MG63 (cell line): Measurements from ENCODE around the gene YAP1. TPM values are rescaled to one million over a fixed set of nuclear protein-coding genes. Genes with fewer than 3 reads are reported as not detected.
A peak's percentile ranks its signal among the peaks of the same experiment; 100 is the strongest.
"Not testable (repeated sequence)": the region's sequence is repeated elsewhere in the genome, so short reads cannot be mapped to it uniquely, and the experiment has no call there.

Experiments
- DNase-seq: peaks from one replicate; pipeline ENCODE4 v3.0.0-alpha.2; 2020
- H3K27me3 ChIP-seq: fragments of 250-450 bp; sonication (Bioruptor Pico); 2 replicates; pipeline ENCODE4 v1.5.1; 2020; ENCODE audit warnings: mild to moderate bottlenecking, moderate library complexity
- H3K36me3 ChIP-seq: fragments of 250-450 bp; sonication (Bioruptor Pico); 2 replicates; pipeline ENCODE4 v1.5.1; 2020; ENCODE audit warnings: mild to moderate bottlenecking, moderate library complexity
- H3K4me3 ChIP-seq: fragments of 250-450 bp; sonication (Bioruptor Pico); 2 replicates; pipeline ENCODE4 v1.5.1; 2020; ENCODE audit warnings: mild to moderate bottlenecking, moderate library complexity
- H3K9me3 ChIP-seq: fragments of 250-450 bp; sonication (Bioruptor Pico); 2 replicates; pipeline ENCODE4 v1.5.1; 2020; ENCODE audit warnings: mild to moderate bottlenecking, moderate library complexity
- total RNA-seq: library from RNA; depleted of rRNA; stranded (reverse); fragments of >200 nt; shearing (Covaris generic); gene quantifications from 2 replicates; pipeline ENCODE4 v1.2.3, GENCODE V29; 2014; ENCODE audit warnings: low replicate concordance

Gene YAP1
- total RNA-seq, 1 experiment from 2014 or later: 28.6 TPM

GRCh38 chr11:102177126-102177525 lies 66.9 kb downstream of the YAP1 start:
- no peak for DNase-seq
- H3K27me3 ChIP-seq: no peaks in the 10 kb centered on the region
- H3K36me3 ChIP-seq: peaks cover 39% of the 10 kb centered on the region
- H3K4me3 ChIP-seq: no peak overlapping the region
- H3K9me3 ChIP-seq: no peaks in the 10 kb centered on the region

GRCh38 chr11:102177974-102178631 lies 67.9 kb downstream of the YAP1 start:
- Histone ChIP-seq H3K9me3 (no peaks in the 10 kb centered on the region), H3K36me3 (peaks cover 41% of the 10 kb centered on the region), H3K4me3 (no peak overlapping the region), H3K27me3 (no peaks in the 10 kb centered on the region)
- no peak for DNase-seq

- peaks cover 45% of the 10 kb centered on the region for H3K36me3 ChIP-seq
- H3K27me3 ChIP-seq: no peaks in the 10 kb centered on the region
- H3K9me3 ChIP-seq: no peaks in the 10 kb centered on the region
- DNase-seq: no peak
- no peak overlapping the region for H3K4me3 ChIP-seq
Measured at GRCh38 chr11:102179371-102179770, 69.1 kb downstream of the YAP1 start.

- no peaks in the 10 kb centered on the region for H3K9me3 ChIP-seq
- H3K27me3 ChIP-seq: no peaks in the 10 kb centered on the region
- H3K36me3 ChIP-seq: peaks cover 24% of the 10 kb centered on the region
- H3K4me3 ChIP-seq: no peak overlapping the region
- DNase-seq: no peak
Measured at GRCh38 chr11:102184269-102184987, 74.2 kb downstream of the YAP1 start.

- Histone ChIP-seq H3K36me3 (peaks cover 14% of the 10 kb centered on the region), H3K4me3 (no peak overlapping the region), H3K27me3 (no peaks in the 10 kb centered on the region), H3K9me3 (no peaks in the 10 kb centered on the region)
- no peak for DNase-seq
Measured at GRCh38 chr11:102186551-102187191, 76.4 kb downstream of the YAP1 start.

GRCh38 chr11:102187416-102188151 lies 77.3 kb downstream of the YAP1 start:
- H3K36me3 ChIP-seq: peaks cover 14% of the 10 kb centered on the region
- no peaks in the 10 kb centered on the region for H3K9me3 ChIP-seq
- no peak for DNase-seq
- H3K27me3 ChIP-seq: no peaks in the 10 kb centered on the region
- H3K4me3 ChIP-seq: no peak overlapping the region

- Histone ChIP-seq H3K9me3 (no peaks in the 10 kb centered on the region), H3K36me3 (peaks cover 14% of the 10 kb centered on the region), H3K4me3 (no peak overlapping the region), H3K27me3 (no peaks in the 10 kb centered on the region)
- no peak for DNase-seq
Measured at GRCh38 chr11:102188488-102188887, 78.2 kb downstream of the YAP1 start.

GRCh38 chr11:102191832-102192231 lies 81.6 kb downstream of the YAP1 start:
- DNase-seq: no peak
- no peak overlapping the region for H3K4me3 ChIP-seq
- H3K36me3 ChIP-seq: peaks cover 27% of the 10 kb centered on the region
- H3K27me3 ChIP-seq: no peaks in the 10 kb centered on the region
- peaks cover 9% of the 10 kb centered on the region for H3K9me3 ChIP-seq

GRCh38 chr11:102192349-102193066 lies 82.3 kb downstream of the YAP1 start:
- no peak for DNase-seq
- H3K4me3 ChIP-seq: no peak overlapping the region
- H3K36me3 ChIP-seq: peaks cover 27% of the 10 kb centered on the region

GRCh38 chr11:102194257-102194656 lies 84.0 kb downstream of the YAP1 start:
- H3K9me3 ChIP-seq: peaks cover 9% of the 10 kb centered on the region
- H3K36me3 ChIP-seq: peaks cover 24% of the 10 kb centered on the region
- H3K27me3 ChIP-seq: no peaks in the 10 kb centered on the region
- DNase-seq: peak; percentile 15
- H3K4me3 ChIP-seq: no peak overlapping the region

More at GRCh38 chr11:102192349-102193066, 82.3 kb downstream of the YAP1 start:
- Histone ChIP-seq H3K27me3 (no peaks in the 10 kb centered on the region), H3K9me3 (peaks cover 9% of the 10 kb centered on the region)

- no peaks in the 10 kb centered on the region for H3K27me3 ChIP-seq
- H3K9me3 ChIP-seq: peaks cover 9% of the 10 kb centered on the region
- DNase-seq: no peak
- no peak overlapping the region for H3K4me3 ChIP-seq
- H3K36me3 ChIP-seq: peaks cover 22% of the 10 kb centered on the region
Measured at GRCh38 chr11:102194990-102195389, 84.7 kb downstream of the YAP1 start.

GRCh38 chr11:102196351-102196750 lies 86.1 kb downstream of the YAP1 start:
- Histone ChIP-seq H3K4me3 (no peak overlapping the region), H3K36me3 (peaks cover 26% of the 10 kb centered on the region), H3K27me3 (no peaks in the 10 kb centered on the region), H3K9me3 (peaks cover 9% of the 10 kb centered on the region)
- no peak for DNase-seq

GRCh38 chr11:102196816-102197215 lies 86.6 kb downstream of the YAP1 start:
- H3K36me3 ChIP-seq: peaks cover 31% of the 10 kb centered on the region
- DNase-seq: no peak
- no peaks in the 10 kb centered on the region for H3K27me3 ChIP-seq
- H3K4me3 ChIP-seq: no peak overlapping the region
- peaks cover 9% of the 10 kb centered on the region for H3K9me3 ChIP-seq

GRCh38 chr11:102197670-102198139 lies 87.5 kb downstream of the YAP1 start:
- H3K4me3 ChIP-seq: no peak overlapping the region
- no peak for DNase-seq
- H3K36me3 ChIP-seq: peaks cover 32% of the 10 kb centered on the region
- no peaks in the 10 kb centered on the region for H3K27me3 ChIP-seq
- peaks cover 9% of the 10 kb centered on the region for H3K9me3 ChIP-seq

- Histone ChIP-seq H3K36me3 (peaks cover 28% of the 10 kb centered on the region), H3K27me3 (no peaks in the 10 kb centered on the region)
Measured at GRCh38 chr11:102199673-102200072, 89.4 kb downstream of the YAP1 start.

GRCh38 chr11:102200325-102200724 lies 90.1 kb downstream of the YAP1 start:
- not testable (repeated sequence) for H3K4me3 ChIP-seq, H3K9me3 ChIP-seq, H3K27me3 ChIP-seq, DNase-seq
- H3K36me3 ChIP-seq: peaks cover 25% of the 10 kb centered on the region

More at GRCh38 chr11:102199673-102200072, 89.4 kb downstream of the YAP1 start:
- H3K4me3 ChIP-seq: no peak overlapping the region
- H3K9me3 ChIP-seq: peaks cover 9% of the 10 kb centered on the region
- no peak for DNase-seq
